HCT116 (cell line): Measurements from ENCODE around the gene DRD3. TPM values are rescaled to one million over a fixed set of nuclear protein-coding genes. Genes with fewer than 3 reads are reported as not detected.

Source experiments
- ATAC-seq: fragments of 200-7000 bp; cut with Tn5 transposase; 2 replicates; pipeline ENCODE4 v1.9.1; 2020; ENCODE audit warnings: mild to moderate bottlenecking, moderate library complexity
- BruUV-seq: library from RNA; stranded (reverse); fragments of 400-500 nt; replicated peaks from 2 replicates; lab custom pipeline; 2021; lab: Mats Ljungman, UMichigan
- CTCF ChIA-PET: fragments of 300-600 bp; sonication (Branson Sonifier 250); formaldehyde crosslinking; loops from one replicate; lab custom pipeline; 2021; ENCODE audit warnings: antibody characterized with exemption; lab: Charles Lee
- POLR2A ChIA-PET: fragments of 300-600, 350-600 bp; sonication (Branson Sonifier 250); formaldehyde crosslinking; loops from one replicate; lab custom pipeline; 2021; ENCODE audit warnings: antibody characterized with exemption; lab: Charles Lee
- RAD21 ChIA-PET, 2 experiments: fragments of 300-600 bp; sonication (Branson Sonifier 250); formaldehyde crosslinking; loops; one replicate each; lab custom pipeline; 2023; ENCODE audit warnings: low total read pairs in 2 of 2; ENCODE audit not compliant: uncharacterized antibody in 2 of 2, unreplicated experiment in 2 of 2, low non-redundant PET in 1 of 2; lab: Charles Lee
- DNase-seq: peaks from one replicate; pipeline ENCODE4 v3.0.0-alpha.2; 2010; ENCODE audit warnings: low read depth, low spot score
- H2AFZ ChIP-seq: fragments of 200-600 bp; shearing (Covaris generic), sonication (generic); 2 replicates; pipeline ENCODE4 v1.6.1; 2017; ENCODE audit warnings: low read depth, mixed run types, mixed read lengths, antibody characterized with exemption, low read length; ENCODE audit not compliant: poor library complexity, severe bottlenecking
- H3K27ac ChIP-seq: 2 replicates; pipeline ENCODE4 v1.5.1; 2012; ENCODE audit warnings: low read depth, low read length
- H3K27me3 ChIP-seq: fragments of 200-600 bp; sonication (generic); 2 replicates; pipeline ENCODE4 v1.6.1; 2016; ENCODE audit warnings: mixed run types, low read length, mixed read lengths; ENCODE audit not compliant: insufficient read depth
- H3K36me3 ChIP-seq, 2 experiments: fragments of 200-500 bp in 1 of 2; fragments of 200-600 bp in 1 of 2; sonication (Bioruptor generic) in 1 of 2; sonication (generic) in 1 of 2; 2 replicates each; pipeline versions ENCODE4 v1.5.1 to v1.6.1; 2014 to 2016; ENCODE audit warnings: low read length in 2 of 2, inconsistent platforms in 1 of 2, mixed read lengths in 1 of 2, mixed run types in 1 of 2; ENCODE audit not compliant: insufficient read depth in 2 of 2, control insufficient read depth in 1 of 2
- H3K4me1 ChIP-seq, 2 experiments: fragments of 200-600 bp in 1 of 2; sonication (generic) in 1 of 2; 2 replicates each; pipeline versions ENCODE4 v1.5.1 to v1.6.1; 2012 to 2017; ENCODE audit warnings: low read length in 2 of 2, inconsistent platforms in 1 of 2, mild to moderate bottlenecking in 1 of 2, mixed read lengths in 1 of 2, mixed run types in 1 of 2, moderate library complexity in 1 of 2; ENCODE audit not compliant: insufficient read depth in 2 of 2, control insufficient read depth in 1 of 2
- H3K4me2 ChIP-seq: fragments of 200-600 bp; sonication (generic); 2 replicates; pipeline ENCODE4 v1.6.1; 2017; ENCODE audit warnings: mixed run types, low read length, mixed read lengths
- H3K4me3 ChIP-seq, 2 experiments: fragments of 200-600 bp in 1 of 2; sonication (generic) in 1 of 2; replicated peaks in 1 of 2; 2 replicates each; pipeline ENCODE4 v1.5.1; 2011 to 2016; ENCODE audit warnings: low read length in 2 of 2, control low read depth in 1 of 2, low read depth in 1 of 2, mild to moderate bottlenecking in 1 of 2, mixed read lengths in 1 of 2, mixed run types in 1 of 2
- H3K79me2 ChIP-seq: fragments of 200-600 bp; sonication (generic); 2 replicates; pipeline ENCODE4 v1.6.1; 2017; ENCODE audit warnings: mild to moderate bottlenecking, mixed run types, low read length, moderate library complexity, mixed read lengths; ENCODE audit not compliant: insufficient read depth
- H3K9ac ChIP-seq: fragments of 200-600 bp; sonication (generic); 2 replicates; pipeline ENCODE4 v1.6.1; 2016; ENCODE audit warnings: low read length, mixed read lengths
- H3K9me2 ChIP-seq: fragments of 200-600 bp; sonication (generic), shearing (Covaris generic); 2 replicates; pipeline ENCODE4 v1.6.1; 2017; ENCODE audit warnings: mixed run types, mild to moderate bottlenecking, moderate library complexity; ENCODE audit not compliant: insufficient read depth
- H3K9me3 ChIP-seq, 2 experiments: fragments of 200-500 bp in 1 of 2; fragments of 200-600 bp in 1 of 2; sonication (Bioruptor generic) in 1 of 2; sonication (generic) in 1 of 2; 2 replicates each; pipeline ENCODE4 v1.6.1; 2014 to 2017; ENCODE audit warnings: low read length in 2 of 2, mixed read lengths in 2 of 2, inconsistent platforms in 1 of 2, low read depth in 1 of 2, mild to moderate bottlenecking in 1 of 2, mixed run types in 1 of 2, moderate library complexity in 1 of 2; ENCODE audit not compliant: control insufficient read depth in 1 of 2, insufficient read depth in 1 of 2
- H4K20me1 ChIP-seq: fragments of 200-600 bp; sonication (generic), shearing (Covaris generic); 2 replicates; pipeline ENCODE4 v1.6.1; 2017; ENCODE audit warnings: mixed run types, mild to moderate bottlenecking, moderate library complexity; ENCODE audit not compliant: insufficient read depth
- ATF3 ChIP-seq: IDR thresholded peaks from 2 replicates; pipeline ENCODE4 v1.6.1; 2012
- EZH2 ChIP-seq: fragments of 200-600 bp; sonication (generic); IDR thresholded peaks from 2 replicates; pipeline ENCODE4 v1.6.1; 2017; ENCODE audit warnings: antibody characterized with exemption, mixed run types
- EZH2phosphoT487 ChIP-seq: fragments of 200-600 bp; IDR thresholded peaks from 2 replicates; pipeline ENCODE4 v1.6.1; 2018; ENCODE audit warnings: antibody characterized with exemption, borderline replicate concordance
- JUND ChIP-seq: IDR thresholded peaks from 2 replicates; pipeline ENCODE4 v1.6.1; 2012
- POLR2A ChIP-seq: IDR thresholded peaks from 2 replicates; pipeline ENCODE4 v1.7.0; 2011; ENCODE audit warnings: borderline replicate concordance; ENCODE audit not compliant: insufficient read depth, insufficient read length; ENCODE audit errors: extremely low read depth
- POLR2AphosphoS5 ChIP-seq: IDR thresholded peaks from 2 replicates; pipeline ENCODE4 v1.6.1; 2011; ENCODE audit warnings: mild to moderate bottlenecking, low read depth, low read length, moderate library complexity
- RAD21 ChIP-seq: IDR thresholded peaks from 2 replicates; pipeline ENCODE4 v1.6.1; 2012; ENCODE audit warnings: low read depth, mild to moderate bottlenecking
- REST ChIP-seq: IDR thresholded peaks from 2 replicates; pipeline ENCODE4 v1.6.1; 2012; ENCODE audit warnings: low read depth
- SRF ChIP-seq: IDR thresholded peaks from 2 replicates; pipeline ENCODE4 v1.6.1; 2012; ENCODE audit warnings: low read depth
- TCF7L2 ChIP-seq: IDR thresholded peaks from 2 replicates; pipeline ENCODE4 v1.7.0; 2011; ENCODE audit warnings: borderline replicate concordance, inconsistent platforms; ENCODE audit not compliant: insufficient read depth, insufficient read length; ENCODE audit errors: extremely low read depth
- ZBTB33 ChIP-seq: IDR thresholded peaks from 2 replicates; pipeline ENCODE4 v1.6.1; 2011; ENCODE audit warnings: mild to moderate bottlenecking, low read length, moderate library complexity; ENCODE audit not compliant: insufficient replicate concordance; ENCODE audit errors: extremely low read depth
- ZFX ChIP-seq: fragments of 450-650 bp; IDR thresholded peaks from 2 replicates; pipeline ENCODE4 v1.6.1; 2017
- intact Hi-C: fragments of 100-400 bp; cut with micrococcal nuclease; formaldehyde crosslinking; loops from 2 replicates; pipeline ENCODE4 v1.10.0; 2022
- total RNA-seq: library from RNA; stranded (reverse); gene quantifications from one replicate; pipeline ENCODE4 v1.2.1, GENCODE V29; 2021; ENCODE audit not compliant: unreplicated experiment
- TF ChIP-seq, protein P1 (sequence below), 3 experiments: fragments of 200-600 bp in 1 of 3; sonication (generic) in 1 of 3; IDR thresholded peaks in 2 of 3; conservative IDR thresholded peaks in 1 of 3; 2 replicates each; pipeline ENCODE4 v1.5.1; 2012 to 2017; ENCODE audit warnings: low read depth in 2 of 3, low read length in 2 of 3, antibody characterized with exemption in 1 of 3, borderline replicate concordance in 1 of 3, control low read depth in 1 of 3, mild to moderate bottlenecking in 1 of 3, mixed read lengths in 1 of 3, mixed run types in 1 of 3, moderate library complexity in 1 of 3; ENCODE audit not compliant: insufficient read depth in 1 of 3
- TF ChIP-seq, protein P2 (sequence below): IDR thresholded peaks from 2 replicates; pipeline ENCODE4 v1.6.1; 2012

DRD3 gene
- total RNA-seq, 1 experiment from 2014 or later: not detected

DNA sequence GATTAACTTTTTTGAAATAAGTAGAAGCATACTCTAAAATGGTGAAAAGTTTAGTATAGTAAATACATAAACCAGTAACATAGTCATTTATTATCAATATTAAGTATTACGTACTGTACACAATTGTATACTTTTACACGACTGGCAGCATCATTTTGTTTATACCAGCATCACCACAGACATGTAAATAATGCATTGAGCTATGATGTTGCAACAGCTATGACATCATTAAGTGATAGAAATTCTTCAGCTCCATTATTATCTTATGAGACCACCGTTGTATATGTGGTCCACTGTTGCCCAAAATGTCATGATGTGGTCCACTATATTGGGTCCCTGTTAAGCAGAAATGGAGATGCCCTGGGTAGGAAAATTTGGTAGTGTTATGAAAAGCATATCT, 51.3 kb downstream of the DRD3 start (continued):
- no peak for TF ChIP-seq RAD21
- no peak for TF ChIP-seq EZH2phosphoT487
- TF ChIP-seq POLR2A: no peak
- TF ChIP-seq, all 23 proteins: peak for 0

GRCh38 chr3:114126461-114126860, 52.4 kb downstream of the DRD3 start:
- H3K27ac ChIP-seq: no peak overlapping the region
- no peak overlapping the region for H3K4me2 ChIP-seq
- H3K4me3 ChIP-seq: no peak overlapping the region
- intact Hi-C loops: no loop called here
- RAD21 ChIA-PET: no interaction called here
- H3K36me3 ChIP-seq: no peaks in the 10 kb centered on the region
- DNase-seq: no peak
- H3K9me2 ChIP-seq: no peaks in the 10 kb centered on the region
- no peak overlapping the region for H2AFZ ChIP-seq
- no peaks in the 10 kb centered on the region for H3K79me2 ChIP-seq
- no TSS peak for BruUV-seq
- no peak for ATAC-seq
- CTCF ChIA-PET: interaction anchor here (1.8 kb wide), 1 partner anchor 29 kb away, joined by 4 read pairs; no protein-coding TSS in a partner anchor
- H3K9me3 ChIP-seq: no peaks in the 10 kb centered on the region
- no peaks in the 10 kb centered on the region for H3K27me3 ChIP-seq
- peaks cover 0 to 11% of the 10 kb centered on the region in 2 experiments; a peak in 1 of 4 replicates for H3K4me1 ChIP-seq
- no peaks in the 10 kb centered on the region for H4K20me1 ChIP-seq
- TF ChIP-seq ATF3 (no peak), ZFX (no peak), EZH2phosphoT487 (no peak), POLR2AphosphoS5 (no peak), TCF7L2 (no peak), SRF (no peak), REST (no peak), RAD21 (no peak), EZH2 (no peak), JUND (no peak), ZBTB33 (no peak)
- TF ChIP-seq, protein P1, sequence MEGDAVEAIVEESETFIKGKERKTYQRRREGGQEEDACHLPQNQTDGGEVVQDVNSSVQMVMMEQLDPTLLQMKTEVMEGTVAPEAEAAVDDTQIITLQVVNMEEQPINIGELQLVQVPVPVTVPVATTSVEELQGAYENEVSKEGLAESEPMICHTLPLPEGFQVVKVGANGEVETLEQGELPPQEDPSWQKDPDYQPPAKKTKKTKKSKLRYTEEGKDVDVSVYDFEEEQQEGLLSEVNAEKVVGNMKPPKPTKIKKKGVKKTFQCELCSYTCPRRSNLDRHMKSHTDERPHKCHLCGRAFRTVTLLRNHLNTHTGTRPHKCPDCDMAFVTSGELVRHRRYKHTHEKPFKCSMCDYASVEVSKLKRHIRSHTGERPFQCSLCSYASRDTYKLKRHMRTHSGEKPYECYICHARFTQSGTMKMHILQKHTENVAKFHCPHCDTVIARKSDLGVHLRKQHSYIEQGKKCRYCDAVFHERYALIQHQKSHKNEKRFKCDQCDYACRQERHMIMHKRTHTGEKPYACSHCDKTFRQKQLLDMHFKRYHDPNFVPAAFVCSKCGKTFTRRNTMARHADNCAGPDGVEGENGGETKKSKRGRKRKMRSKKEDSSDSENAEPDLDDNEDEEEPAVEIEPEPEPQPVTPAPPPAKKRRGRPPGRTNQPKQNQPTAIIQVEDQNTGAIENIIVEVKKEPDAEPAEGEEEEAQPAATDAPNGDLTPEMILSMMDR (IDR thresholded peaks at IDR 0.05 in 2 of 3, conservative IDR thresholded peaks at IDR 0.05 in 1 of 3; ENCODE audit: borderline replicate concordance in 1 of 3, insufficient read depth in 1 of 3, low read depth in 2 of 3, low read length in 2 of 3): no peak
- TF ChIP-seq, protein P2, sequence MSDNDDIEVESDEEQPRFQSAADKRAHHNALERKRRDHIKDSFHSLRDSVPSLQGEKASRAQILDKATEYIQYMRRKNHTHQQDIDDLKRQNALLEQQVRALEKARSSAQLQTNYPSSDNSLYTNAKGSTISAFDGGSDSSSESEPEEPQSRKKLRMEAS: no peak
- no peak overlapping the region for H3K9ac ChIP-seq
- POLR2A ChIA-PET: no interaction called here
